SK-N-SH treated with all-trans-retinoic acid at 6 μM for 48 hours (cell line): ENCODE results near the gene CPT1A.

Experiments
- GLIS3 ChIP-seq: fragments of 250-450 bp; sonication (Bioruptor Pico); IDR thresholded peaks from 2 replicates; pipeline ENCODE4 v1.5.0; 2020; ENCODE audit warnings: mild to moderate bottlenecking, moderate library complexity
- TOX ChIP-seq: fragments of 250-450 bp; sonication (Bioruptor Pico); IDR thresholded peaks from 2 replicates; pipeline ENCODE4 v1.8.0; 2021; ENCODE audit warnings: mild to moderate bottlenecking, moderate library complexity, borderline replicate concordance
- TF ChIP-seq, protein P1 (sequence below): fragments of 250-450 bp; sonication (Bioruptor Pico); IDR thresholded peaks from 2 replicates; pipeline ENCODE4 v1.5.1; 2021; ENCODE audit warnings: mild to moderate bottlenecking, moderate library complexity
- TF ChIP-seq, protein P2 (sequence below): fragments of 250-450 bp; sonication (Bioruptor Pico); IDR thresholded peaks from 2 replicates; pipeline ENCODE4 v1.8.0; 2020; ENCODE audit warnings: mild to moderate bottlenecking, moderate library complexity, borderline replicate concordance

DNA sequence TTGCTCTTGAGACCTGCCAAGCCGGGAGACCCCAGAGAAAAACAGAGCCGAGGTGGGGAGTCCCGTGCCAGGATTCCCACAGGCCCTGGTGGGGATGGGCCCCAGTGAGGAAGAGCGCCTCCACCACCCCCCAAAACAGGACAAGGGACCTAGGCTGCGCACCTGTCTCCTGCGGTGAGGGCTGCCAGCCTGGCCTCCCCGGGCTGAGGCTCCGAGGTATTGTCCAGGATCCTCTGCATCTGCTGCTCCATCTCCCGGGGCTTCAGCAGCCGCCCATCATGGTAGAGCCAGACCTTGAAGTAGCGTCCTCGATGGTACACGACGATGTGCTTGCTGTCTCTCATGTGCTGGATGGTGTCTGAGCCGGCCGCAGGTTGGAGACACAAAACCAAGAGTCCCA is 57.1 kb downstream of the CPT1A start:
- TF ChIP-seq, protein P1, sequence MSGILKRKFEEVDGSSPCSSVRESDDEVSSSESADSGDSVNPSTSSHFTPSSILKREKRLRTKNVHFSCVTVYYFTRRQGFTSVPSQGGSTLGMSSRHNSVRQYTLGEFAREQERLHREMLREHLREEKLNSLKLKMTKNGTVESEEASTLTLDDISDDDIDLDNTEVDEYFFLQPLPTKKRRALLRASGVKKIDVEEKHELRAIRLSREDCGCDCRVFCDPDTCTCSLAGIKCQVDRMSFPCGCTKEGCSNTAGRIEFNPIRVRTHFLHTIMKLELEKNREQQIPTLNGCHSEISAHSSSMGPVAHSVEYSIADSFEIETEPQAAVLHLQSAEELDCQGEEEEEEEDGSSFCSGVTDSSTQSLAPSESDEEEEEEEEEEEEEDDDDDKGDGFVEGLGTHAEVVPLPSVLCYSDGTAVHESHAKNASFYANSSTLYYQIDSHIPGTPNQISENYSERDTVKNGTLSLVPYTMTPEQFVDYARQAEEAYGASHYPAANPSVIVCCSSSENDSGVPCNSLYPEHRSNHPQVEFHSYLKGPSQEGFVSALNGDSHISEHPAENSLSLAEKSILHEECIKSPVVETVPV, result no peak
- TF ChIP-seq, protein P2, sequence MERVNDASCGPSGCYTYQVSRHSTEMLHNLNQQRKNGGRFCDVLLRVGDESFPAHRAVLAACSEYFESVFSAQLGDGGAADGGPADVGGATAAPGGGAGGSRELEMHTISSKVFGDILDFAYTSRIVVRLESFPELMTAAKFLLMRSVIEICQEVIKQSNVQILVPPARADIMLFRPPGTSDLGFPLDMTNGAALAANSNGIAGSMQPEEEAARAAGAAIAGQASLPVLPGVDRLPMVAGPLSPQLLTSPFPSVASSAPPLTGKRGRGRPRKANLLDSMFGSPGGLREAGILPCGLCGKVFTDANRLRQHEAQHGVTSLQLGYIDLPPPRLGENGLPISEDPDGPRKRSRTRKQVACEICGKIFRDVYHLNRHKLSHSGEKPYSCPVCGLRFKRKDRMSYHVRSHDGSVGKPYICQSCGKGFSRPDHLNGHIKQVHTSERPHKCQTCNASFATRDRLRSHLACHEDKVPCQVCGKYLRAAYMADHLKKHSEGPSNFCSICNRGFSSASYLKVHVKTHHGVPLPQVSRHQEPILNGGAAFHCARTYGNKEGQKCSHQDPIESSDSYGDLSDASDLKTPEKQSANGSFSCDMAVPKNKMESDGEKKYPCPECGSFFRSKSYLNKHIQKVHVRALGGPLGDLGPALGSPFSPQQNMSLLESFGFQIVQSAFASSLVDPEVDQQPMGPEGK (CRISPR knock-in tag), result no peak
- TF ChIP-seq GLIS3 (CRISPR knock-in tag) (no peak), TOX (CRISPR knock-in tag) (no peak)
